ENCODE measurements around the gene MFSD2B.
A peak's percentile ranks its signal among the peaks of the same experiment; 100 is the strongest.

DNA sequence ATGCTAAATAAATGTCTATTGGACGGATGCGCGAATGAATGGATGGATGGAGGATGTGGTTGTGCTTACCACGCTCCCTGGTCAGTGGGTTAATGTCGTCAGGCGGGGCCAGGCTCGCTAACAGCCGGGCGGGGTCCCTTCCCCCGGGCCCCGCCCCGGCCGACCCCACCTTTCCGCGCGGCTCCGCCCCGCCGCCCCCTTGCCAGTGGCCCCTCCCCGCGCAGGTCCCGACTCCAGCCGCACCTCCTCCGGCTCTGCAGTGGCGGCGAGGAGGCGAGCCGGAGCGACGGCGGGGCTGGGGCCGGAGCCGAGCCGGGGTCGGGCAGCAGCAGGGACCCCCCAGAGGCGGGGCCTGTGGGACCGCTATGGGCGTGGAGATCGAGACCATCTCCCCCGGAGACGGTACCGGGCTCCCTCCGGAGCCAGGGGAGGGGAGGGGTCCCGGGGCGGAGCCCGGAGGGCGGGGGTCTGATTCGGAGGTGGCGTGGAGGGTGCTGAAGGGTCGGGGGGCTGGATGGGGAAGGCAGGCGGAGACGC lies 39.7 kb downstream of the MFSD2B start, which contains the start of gene FKBP1B:
- TF ChIP-seq CTCF (IDR thresholded peaks at IDR 0.05) = no peak
- peak in 1 of 2 donors; percentile 64 for TF ChIP-seq POLR2A (IDR thresholded peaks at IDR 0.05)

All from heart left ventricle (tissue), 13 donors.